Colonic mucosa (tissue), 4 donors: ENCODE data around the gene ATP2C2. TPM values are rescaled to one million over a fixed set of nuclear protein-coding genes. Genes with fewer than 3 reads are reported as not detected.

ENCODE experiments used
- DNase-seq: peaks from one replicate; pipeline ENCODE4 v3.0.0-alpha.2; 2020
- H3K27ac ChIP-seq: fragments of 200-600 bp; one replicate; pipeline ENCODE4 v1.8.0; 2021
- H3K27me3 ChIP-seq: fragments of 200-600 bp; one replicate; pipeline ENCODE4 v1.8.0; 2021
- H3K36me3 ChIP-seq: fragments of 200-600 bp; one replicate; pipeline ENCODE4 v1.8.0; 2021
- H3K4me1 ChIP-seq: fragments of 200-600 bp; one replicate; pipeline ENCODE4 v1.8.0; 2021; ENCODE audit warnings: mild to moderate bottlenecking
- H3K4me3 ChIP-seq: fragments of 200-600 bp; one replicate; pipeline ENCODE4 v1.8.0; 2021
- H3K9ac ChIP-seq, 2 donors: one replicate each; pipeline ENCODE4 v1.7.0; 2013; ENCODE audit warnings: control low read depth in 2 of 2, low read depth in 2 of 2, low read length in 2 of 2
- H3K9me3 ChIP-seq: fragments of 200-600 bp; one replicate; pipeline ENCODE4 v1.8.0; 2021
- CTCF ChIP-seq: fragments of 200-600 bp; IDR thresholded peaks from one replicate; pipeline ENCODE4 v1.8.0; 2022; ENCODE audit warnings: antibody characterized with exemption, mild to moderate bottlenecking
- intact Hi-C: fragments of 100-400 bp; cut with DNase I; formaldehyde crosslinking; loops from one replicate; pipeline ENCODE4 v1.14.1; 2022
- total RNA-seq, 2 donors: library from RNA; stranded (reverse); fragmentation: NEBNext Ultra II Directional in 1 of 2; extraction: Animal tissue kit (Norgen Biotek cat#: 25700) in 1 of 2; gene quantifications; one replicate each; pipeline ENCODE4 v1.2.1, GENCODE V29; 2021
- donor health status: healthy.
- donor health status: DM: no; HTN: no; CAD: no.
- donor health status: DM: no; HTN: no; CAD: no.

The ATP2C2 gene
- total RNA-seq, 2 donors from 2014 or later: 126 to 220 TPM

GRCh38 chr16:84459941-84460405 lies 91.6 kb downstream of the ATP2C2 start:
- intact Hi-C loops: no loop called here
- Histone ChIP-seq H3K4me3 (no peak overlapping the region), H3K27ac (no peak overlapping the region), H3K9ac (no peak overlapping the region), H3K27me3 (no peaks in the 10 kb centered on the region), H3K9me3 (no peaks in the 10 kb centered on the region), H3K4me1 (no peaks in the 10 kb centered on the region), H3K36me3 (peaks cover 7% of the 10 kb centered on the region)
- no peak for DNase-seq
- no peak for TF ChIP-seq CTCF

- TF ChIP-seq CTCF: no peak
- Histone ChIP-seq H3K9ac (no peak overlapping the region), H3K9me3 (no peaks in the 10 kb centered on the region), H3K4me1 (no peaks in the 10 kb centered on the region), H3K27ac (no peak overlapping the region), H3K4me3 (no peak overlapping the region), H3K36me3 (peaks cover 7% of the 10 kb centered on the region), H3K27me3 (no peaks in the 10 kb centered on the region)
- no peak for DNase-seq
- intact Hi-C loops: no loop called here
Measured at GRCh38 chr16:84460406-84461028, 92.2 kb downstream of the ATP2C2 start.

GRCh38 chr16:84461029-84461412 lies 92.7 kb downstream of the ATP2C2 start:
- H3K36me3 ChIP-seq: peaks cover 7% of the 10 kb centered on the region
- H3K9ac ChIP-seq: no peak overlapping the region
- H3K27me3 ChIP-seq: no peaks in the 10 kb centered on the region
- no peak overlapping the region for H3K27ac ChIP-seq
- intact Hi-C loops: no loop called here
- H3K9me3 ChIP-seq: no peaks in the 10 kb centered on the region
- H3K4me3 ChIP-seq: no peak overlapping the region
- DNase-seq: no peak
- TF ChIP-seq CTCF: no peak
- H3K4me1 ChIP-seq: no peaks in the 10 kb centered on the region

DNA sequence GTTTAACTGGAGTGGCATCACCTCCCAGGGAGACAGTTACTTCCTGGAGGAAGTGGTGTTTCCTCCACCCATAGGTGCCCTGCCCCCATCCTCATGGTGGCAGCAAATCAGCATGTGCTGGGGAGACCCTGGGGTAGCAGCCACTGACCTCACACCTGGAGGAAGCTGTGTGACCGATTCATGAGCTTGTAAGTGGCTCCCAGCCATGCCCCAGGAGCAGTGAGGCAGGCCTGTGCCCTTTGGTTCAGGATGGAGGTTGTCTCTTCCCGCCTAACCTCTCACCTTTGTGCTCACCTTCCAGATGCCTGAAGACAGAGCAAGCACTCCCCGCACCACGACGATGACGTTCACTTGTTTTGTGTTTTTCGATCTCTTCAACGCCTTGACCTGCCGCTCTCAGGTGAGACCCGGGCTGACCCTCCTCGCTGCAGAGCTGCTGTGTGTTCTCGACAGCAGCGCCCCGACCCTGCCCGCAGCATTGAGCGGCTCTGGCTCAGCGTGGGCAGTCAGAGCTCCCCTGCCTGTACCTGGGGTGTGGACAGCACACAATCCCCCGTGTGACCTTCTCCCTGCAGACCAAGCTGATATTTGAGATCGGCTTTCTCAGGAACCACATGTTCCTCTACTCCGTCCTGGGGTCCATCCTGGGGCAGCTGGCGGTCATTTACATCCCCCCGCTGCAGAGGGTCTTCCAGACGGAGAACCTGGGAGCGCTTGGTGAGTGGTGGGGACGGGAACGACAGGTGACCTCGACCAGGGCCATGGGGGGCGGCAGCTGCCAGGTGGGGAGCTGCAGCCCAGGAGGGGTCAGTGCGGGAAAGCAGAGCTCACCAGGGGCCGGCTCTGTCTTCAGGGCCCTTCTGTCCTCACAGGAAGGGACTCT lies 93.3 kb downstream of the ATP2C2 start:
- no peak overlapping the region for H3K4me3 ChIP-seq
- peaks cover 7% of the 10 kb centered on the region for H3K36me3 ChIP-seq
- DNase-seq: no peak
- intact Hi-C loops: no loop called here
- no peak overlapping the region for H3K27ac ChIP-seq
- no peak for TF ChIP-seq CTCF
- H3K9me3 ChIP-seq: no peaks in the 10 kb centered on the region
- H3K9ac ChIP-seq: no peak overlapping the region
- no peaks in the 10 kb centered on the region for H3K27me3 ChIP-seq
- no peaks in the 10 kb centered on the region for H3K4me1 ChIP-seq

- Histone ChIP-seq H3K36me3 (peaks cover 7% of the 10 kb centered on the region), H3K27me3 (no peaks in the 10 kb centered on the region), H3K9me3 (no peaks in the 10 kb centered on the region), H3K4me3 (no peak overlapping the region), H3K27ac (no peak overlapping the region), H3K4me1 (no peaks in the 10 kb centered on the region), H3K9ac (no peak overlapping the region)
- intact Hi-C loops: no loop called here
- no peak for TF ChIP-seq CTCF
- no peak for DNase-seq
Measured at GRCh38 chr16:84462296-84463210, 94.2 kb downstream of the ATP2C2 start.
